ENCODE data around the gene OOSP1. TPM values are rescaled to one million over a fixed set of nuclear protein-coding genes. Genes with fewer than 3 reads are reported as not detected.

Gene OOSP1
- total RNA-seq, 3 donors from 2014 or later (not counting 1 experiment from before 2014, with no cell fraction given) = 0.48 TPM; not detected in 2

- Mint-ChIP-seq H3K36me3 (no peaks in the 10 kb centered on the region), H3K4me3 (no peak overlapping the region), H3K27ac (no peak overlapping the region), H3K4me1 (no peaks in the 10 kb centered on the region), H3K9me3 (peaks cover 0 to 4% of the 10 kb centered on the region in 2 donors), H3K27me3 (ENCODE audit: low read depth in 2 of 2) (peaks cover 6% of the 10 kb centered on the region in 2 donors)
- Histone ChIP-seq H3K4me3 (ENCODE audit: low read length) (no peak overlapping the region), H3K27me3 (ENCODE audit: control insufficient read depth, insufficient read depth, low read length) (no peaks in the 10 kb centered on the region), H3K4me1 (ENCODE audit: control insufficient read depth, insufficient read depth, low read length) (no peaks in the 10 kb centered on the region), H3K9me3 (ENCODE audit: control insufficient read depth, insufficient read depth, low read length) (no peaks in the 10 kb centered on the region), H3K27ac (ENCODE audit: low read length) (no peak overlapping the region), H3K36me3 (ENCODE audit: control insufficient read depth, insufficient read depth, low read length) (no peaks in the 10 kb centered on the region)
- intact Hi-C loops (cut with micrococcal nuclease) = no loop called here
- 50% methylated on average over 1 of the region's 4 CpGs for WGBS (ENCODE audit: insufficient coverage)
- no peak for TF ChIP-seq CTCF (IDR thresholded peaks at IDR 0.05)
- DNase-seq = no peak
- no peak for ATAC-seq
These were observed 18.9 kb downstream of the OOSP1 start for GRCh38 chr11:59957094-59957493.

GRCh38 chr11:59960502-59961381 is 22.5 kb downstream of the OOSP1 start:
- 67% methylated on average over 6 of the region's 9 CpGs for WGBS (ENCODE audit: insufficient coverage)
- Mint-ChIP-seq H3K27me3 (ENCODE audit: low read depth in 2 of 2) (peaks cover 4 to 13% of the 10 kb centered on the region in 2 donors), H3K36me3 (no peaks in the 10 kb centered on the region), H3K4me3 (no peak overlapping the region), H3K9me3 (no peaks in the 10 kb centered on the region), H3K27ac (no peak overlapping the region), H3K4me1 (no peaks in the 10 kb centered on the region)
- Histone ChIP-seq H3K36me3 (ENCODE audit: control insufficient read depth, insufficient read depth, low read length) (no peaks in the 10 kb centered on the region), H3K4me1 (ENCODE audit: control insufficient read depth, insufficient read depth, low read length) (no peaks in the 10 kb centered on the region), H3K9me3 (ENCODE audit: control insufficient read depth, insufficient read depth, low read length) (no peaks in the 10 kb centered on the region), H3K4me3 (ENCODE audit: low read length) (no peak overlapping the region), H3K27me3 (ENCODE audit: control insufficient read depth, insufficient read depth, low read length) (no peaks in the 10 kb centered on the region), H3K27ac (ENCODE audit: low read length) (no peak overlapping the region)
- peak in 1 of 3 donors; percentile 82 for ATAC-seq
- DNase-seq = no peak
- no peak for TF ChIP-seq CTCF (IDR thresholded peaks at IDR 0.05)
- intact Hi-C loops (cut with micrococcal nuclease) = no loop called here

- H3K27ac ChIP-seq (ENCODE audit: low read length) = no peak overlapping the region
- H3K27me3 ChIP-seq (ENCODE audit: control insufficient read depth, insufficient read depth, low read length) = no peaks in the 10 kb centered on the region
- H3K9me3 ChIP-seq (ENCODE audit: control insufficient read depth, insufficient read depth, low read length) = no peaks in the 10 kb centered on the region
- WGBS (ENCODE audit: insufficient coverage) = 86% methylated on average over 2 of the region's 2 CpGs
- no peak overlapping the region for H3K4me3 ChIP-seq (ENCODE audit: low read length)
- Mint-ChIP-seq H3K4me3 (no peak overlapping the region), H3K27ac (no peak overlapping the region), H3K36me3 (no peaks in the 10 kb centered on the region), H3K27me3 (ENCODE audit: low read depth in 2 of 2) (peaks cover 0 to 6% of the 10 kb centered on the region in 2 donors), H3K4me1 (no peaks in the 10 kb centered on the region), H3K9me3 (no peaks in the 10 kb centered on the region)
- ATAC-seq (no peak), DNase-seq (no peak)
- no peak for TF ChIP-seq CTCF (IDR thresholded peaks at IDR 0.05)
- H3K4me1 ChIP-seq (ENCODE audit: control insufficient read depth, insufficient read depth, low read length) = no peaks in the 10 kb centered on the region
- no peaks in the 10 kb centered on the region for H3K36me3 ChIP-seq (ENCODE audit: control insufficient read depth, insufficient read depth, low read length)
- intact Hi-C loops (cut with micrococcal nuclease) = no loop called here
These were observed 23.9 kb downstream of the OOSP1 start for GRCh38 chr11:59962107-59962482.

Data from natural killer cell (primary cell).